Nephron (organoid): ENCODE results near the gene ESR1.

ENCODE experiments used
- H3K27ac Mint-ChIP-seq, 3 experiments: 2 replicates each; pipeline ENCODE4 v1.8.0; 2020; ENCODE audit warnings: mixed read lengths in 3 of 3, mild to moderate bottlenecking in 2 of 3, moderate library complexity in 1 of 3
- H3K27me3 Mint-ChIP-seq: 2 replicates; pipeline ENCODE4 v1.8.0; 2021; ENCODE audit warnings: low read depth, mild to moderate bottlenecking, moderate library complexity, mixed read lengths
- H3K36me3 Mint-ChIP-seq: 2 replicates; pipeline ENCODE4 v1.8.0; 2020; ENCODE audit warnings: low read depth, mixed read lengths
- H3K4me1 Mint-ChIP-seq: 2 replicates; pipeline ENCODE4 v1.8.0; 2020; ENCODE audit warnings: mixed read lengths
- H3K4me3 Mint-ChIP-seq, 3 experiments: 2 replicates each; pipeline ENCODE4 v1.8.0; 2020; ENCODE audit warnings: mild to moderate bottlenecking in 3 of 3, mixed read lengths in 3 of 3, moderate library complexity in 2 of 3
- H3K9me3 Mint-ChIP-seq: 2 replicates; pipeline ENCODE4 v1.8.0; 2020; ENCODE audit warnings: mixed read lengths
- TF ChIP-seq, protein P1 (sequence below), 3 experiments: fragments of 200-600 bp; sonication (generic); IDR thresholded peaks; one replicate each; pipeline ENCODE4 v1.5.0; 2021; ENCODE audit warnings: antibody characterized with exemption in 3 of 3; ENCODE audit not compliant: unreplicated experiment in 3 of 3

ESR1 gene

DNA sequence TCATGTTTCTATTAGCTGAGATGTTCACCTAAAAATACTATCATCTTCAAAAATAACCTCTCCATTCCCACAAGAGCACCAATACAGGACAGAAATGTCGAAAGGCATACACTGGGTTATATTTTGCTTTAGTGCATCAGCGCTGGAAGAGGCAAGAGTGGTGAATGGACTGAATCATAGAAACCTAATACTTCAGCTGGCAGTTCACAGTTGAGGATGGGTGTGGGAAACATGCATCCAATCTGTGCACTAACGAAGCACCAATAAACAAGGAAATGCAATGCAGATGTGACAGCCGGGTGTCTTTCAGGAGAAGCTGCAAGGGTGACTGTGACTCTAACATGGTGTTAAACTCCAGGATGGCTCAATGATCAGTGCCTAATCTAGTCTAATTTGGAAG, 365.8 kb downstream of the ESR1 start:
- TF ChIP-seq, protein P1, sequence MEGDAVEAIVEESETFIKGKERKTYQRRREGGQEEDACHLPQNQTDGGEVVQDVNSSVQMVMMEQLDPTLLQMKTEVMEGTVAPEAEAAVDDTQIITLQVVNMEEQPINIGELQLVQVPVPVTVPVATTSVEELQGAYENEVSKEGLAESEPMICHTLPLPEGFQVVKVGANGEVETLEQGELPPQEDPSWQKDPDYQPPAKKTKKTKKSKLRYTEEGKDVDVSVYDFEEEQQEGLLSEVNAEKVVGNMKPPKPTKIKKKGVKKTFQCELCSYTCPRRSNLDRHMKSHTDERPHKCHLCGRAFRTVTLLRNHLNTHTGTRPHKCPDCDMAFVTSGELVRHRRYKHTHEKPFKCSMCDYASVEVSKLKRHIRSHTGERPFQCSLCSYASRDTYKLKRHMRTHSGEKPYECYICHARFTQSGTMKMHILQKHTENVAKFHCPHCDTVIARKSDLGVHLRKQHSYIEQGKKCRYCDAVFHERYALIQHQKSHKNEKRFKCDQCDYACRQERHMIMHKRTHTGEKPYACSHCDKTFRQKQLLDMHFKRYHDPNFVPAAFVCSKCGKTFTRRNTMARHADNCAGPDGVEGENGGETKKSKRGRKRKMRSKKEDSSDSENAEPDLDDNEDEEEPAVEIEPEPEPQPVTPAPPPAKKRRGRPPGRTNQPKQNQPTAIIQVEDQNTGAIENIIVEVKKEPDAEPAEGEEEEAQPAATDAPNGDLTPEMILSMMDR (IDR thresholded peaks at IDR 0.05; ENCODE audit: unreplicated experiment in 3 of 3), result no peak
- H3K4me1 Mint-ChIP-seq, result peaks cover 3% of the 10 kb centered on the region
- H3K27ac Mint-ChIP-seq, result no peak overlapping the region
- H3K36me3 Mint-ChIP-seq, result peaks cover 47% of the 10 kb centered on the region
- H3K27me3 Mint-ChIP-seq, result no peaks in the 10 kb centered on the region
- no peaks in the 10 kb centered on the region for H3K9me3 Mint-ChIP-seq
- no peak overlapping the region for H3K4me3 Mint-ChIP-seq

DNA sequence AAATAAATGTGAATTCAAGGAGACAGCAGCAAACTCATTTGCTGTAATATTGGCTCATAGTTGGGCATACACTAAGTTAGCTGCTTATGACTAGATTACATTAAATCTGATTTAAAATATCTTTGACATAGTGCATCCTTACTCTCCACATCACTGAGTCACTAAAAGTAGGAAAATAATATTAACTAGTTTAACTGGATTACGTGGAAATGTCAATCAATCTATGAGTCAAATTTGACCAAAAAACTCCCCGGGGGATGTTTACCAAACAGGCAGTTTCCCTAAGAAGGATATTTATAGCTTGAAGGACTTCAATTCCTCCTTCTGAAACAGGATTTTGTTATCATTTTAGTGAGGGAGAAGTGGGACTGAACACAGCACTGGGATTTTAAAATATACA, 366.5 kb downstream of the ESR1 start:
- H3K36me3 Mint-ChIP-seq, result peaks cover 46% of the 10 kb centered on the region
- H3K27ac Mint-ChIP-seq, result no peak overlapping the region
- H3K4me1 Mint-ChIP-seq, result no peaks in the 10 kb centered on the region
- TF ChIP-seq, protein P1 (IDR thresholded peaks at IDR 0.05; ENCODE audit: unreplicated experiment in 3 of 3), result no peak
- no peaks in the 10 kb centered on the region for H3K9me3 Mint-ChIP-seq
- H3K27me3 Mint-ChIP-seq, result no peaks in the 10 kb centered on the region
- no peak overlapping the region for H3K4me3 Mint-ChIP-seq

DNA sequence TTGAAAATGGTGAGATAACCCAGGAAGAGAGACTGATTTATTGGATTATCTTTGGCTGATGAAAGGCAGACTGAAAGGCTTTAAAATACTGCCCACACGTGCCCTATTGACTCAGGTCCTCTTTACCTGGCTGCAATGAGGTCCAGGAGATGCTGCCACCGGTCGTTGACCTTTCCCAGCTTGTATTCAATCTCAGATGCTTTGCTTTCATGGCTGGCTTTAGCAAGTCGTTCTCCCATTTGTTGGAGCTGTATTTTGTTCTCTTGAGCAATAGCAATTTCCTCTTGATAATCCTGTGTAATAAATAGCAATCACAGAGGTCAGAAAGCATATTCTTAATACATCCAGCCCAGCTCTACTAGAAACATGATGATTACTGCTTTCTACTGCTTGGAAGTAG, 368.8 kb downstream of the ESR1 start:
- Mint-ChIP-seq H3K9me3 (no peaks in the 10 kb centered on the region), H3K4me1 (no peaks in the 10 kb centered on the region), H3K27me3 (no peaks in the 10 kb centered on the region), H3K27ac (no peak overlapping the region), H3K36me3 (peaks cover 41% of the 10 kb centered on the region), H3K4me3 (no peak overlapping the region)
- TF ChIP-seq, protein P1 (IDR thresholded peaks at IDR 0.05; ENCODE audit: unreplicated experiment in 3 of 3), result no peak
